ENCODE data around the gene PIGQ.

The PIGQ gene

DNA sequence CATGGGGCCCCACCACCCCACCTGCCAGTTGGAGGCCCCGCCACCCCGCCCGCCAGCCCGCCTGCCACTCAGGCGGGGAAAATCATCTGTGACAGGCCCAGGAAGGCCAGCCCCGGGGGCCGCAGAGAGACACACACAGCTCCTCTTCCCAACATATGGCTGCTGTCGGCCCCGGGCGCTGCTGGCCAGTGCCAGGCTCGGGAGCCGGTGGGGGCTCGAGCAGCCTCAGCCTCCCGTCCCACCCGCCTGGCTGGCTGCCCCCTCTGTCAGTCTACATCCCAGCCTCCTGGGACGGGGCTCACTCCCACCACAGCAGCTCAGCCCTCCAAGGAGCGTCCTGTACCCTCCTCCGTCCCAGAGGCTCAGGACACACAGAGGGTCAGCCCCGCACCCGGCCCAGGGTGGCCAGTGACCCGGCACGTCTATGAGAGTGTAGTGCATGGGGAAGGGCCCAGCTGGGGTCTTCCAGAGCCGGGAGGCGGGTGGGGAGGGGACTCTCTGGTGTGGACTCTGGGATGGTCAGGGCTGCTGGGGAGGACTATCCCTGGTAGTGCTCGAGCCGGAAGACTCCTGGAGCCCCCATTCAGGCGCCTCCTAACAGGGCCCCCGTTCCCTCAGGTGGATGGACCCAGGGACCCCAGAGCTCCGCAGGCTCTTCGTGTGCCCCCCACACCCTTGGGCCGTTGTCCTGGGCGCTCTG lies 13.1 kb upstream of the PIGQ start:
- H3K4me1 ChIP-seq (ENCODE audit: control insufficient read depth in 2 of 2, insufficient read depth in 2 of 2, low read length in 2 of 2), result peaks cover 0 to 5% of the 10 kb centered on the region in 2 donors
- no peak overlapping the region for H3K4me3 ChIP-seq (ENCODE audit: low read length in 2 of 2)
- peaks cover 11 to 31% of the 10 kb centered on the region in 2 donors for H3K27me3 ChIP-seq (ENCODE audit: control insufficient read depth in 2 of 2, insufficient read depth in 2 of 2, low read length in 2 of 2)
- H3K9me3 ChIP-seq (ENCODE audit: control insufficient read depth in 2 of 2, low read length in 2 of 2), result no peaks in the 10 kb centered on the region
- no peaks in the 10 kb centered on the region for H3K36me3 ChIP-seq (ENCODE audit: control insufficient read depth in 2 of 2, insufficient read depth in 2 of 2, low read length in 2 of 2)
- no peak overlapping the region for H3K9ac ChIP-seq (ENCODE audit: low read depth in 1 of 2, low read length in 2 of 2)
- no peak overlapping the region for H3K27ac ChIP-seq (ENCODE audit: low read depth in 2 of 2, low read length in 2 of 2)

DNA sequence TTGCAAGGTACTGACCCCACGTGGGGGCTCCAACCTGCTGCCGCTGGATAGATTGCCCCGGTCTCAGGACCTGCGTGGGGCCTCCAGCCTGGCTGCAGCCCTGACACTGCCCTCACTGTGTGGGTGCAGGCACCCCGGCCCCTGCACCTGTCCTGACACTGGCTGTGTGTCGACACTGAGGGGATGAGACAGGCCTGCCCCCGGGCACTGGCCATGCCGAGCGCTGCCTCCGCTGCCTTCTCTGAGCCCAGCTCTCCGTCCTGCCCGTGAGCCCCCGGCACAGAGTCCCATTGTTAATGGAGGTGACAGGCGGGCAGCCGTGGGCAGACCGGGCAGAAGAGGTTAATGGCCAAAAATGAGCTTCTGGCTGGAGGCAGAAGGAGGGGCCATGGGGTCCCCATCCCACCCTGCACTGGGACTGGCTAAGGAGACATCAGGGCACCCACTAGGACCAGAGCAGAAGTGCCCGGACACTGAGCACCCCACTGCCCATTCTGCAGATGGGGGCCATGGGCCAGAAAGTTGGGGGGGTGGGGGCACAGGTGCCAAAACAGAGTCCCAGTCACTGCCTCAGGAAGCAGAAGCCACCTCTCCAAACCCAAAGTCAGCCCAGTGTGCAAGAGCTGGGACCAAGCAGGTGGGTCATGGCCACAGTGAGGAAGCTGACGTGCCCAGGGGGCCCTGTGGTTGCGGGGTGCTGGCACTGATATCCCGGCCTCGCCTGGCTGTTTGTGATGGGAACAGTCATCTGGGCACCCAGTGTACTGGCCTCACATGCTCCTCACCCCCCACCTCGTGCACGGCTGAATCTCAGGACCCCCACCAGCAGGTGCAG lies 12.1 kb upstream of the PIGQ start:
- H3K9ac ChIP-seq (ENCODE audit: low read depth in 1 of 2, low read length in 2 of 2), result no peak overlapping the region
- no peaks in the 10 kb centered on the region for H3K36me3 ChIP-seq (ENCODE audit: control insufficient read depth in 2 of 2, insufficient read depth in 2 of 2, low read length in 2 of 2)
- H3K4me1 ChIP-seq (ENCODE audit: control insufficient read depth in 2 of 2, insufficient read depth in 2 of 2, low read length in 2 of 2), result peaks cover 0 to 5% of the 10 kb centered on the region in 2 donors
- H3K9me3 ChIP-seq (ENCODE audit: control insufficient read depth in 2 of 2, low read length in 2 of 2), result no peaks in the 10 kb centered on the region
- peaks cover 21 to 41% of the 10 kb centered on the region in 2 donors for H3K27me3 ChIP-seq (ENCODE audit: control insufficient read depth in 2 of 2, insufficient read depth in 2 of 2, low read length in 2 of 2)
- no peak overlapping the region for H3K4me3 ChIP-seq (ENCODE audit: low read length in 2 of 2)
- H3K27ac ChIP-seq (ENCODE audit: low read depth in 2 of 2, low read length in 2 of 2), result no peak overlapping the region

DNA sequence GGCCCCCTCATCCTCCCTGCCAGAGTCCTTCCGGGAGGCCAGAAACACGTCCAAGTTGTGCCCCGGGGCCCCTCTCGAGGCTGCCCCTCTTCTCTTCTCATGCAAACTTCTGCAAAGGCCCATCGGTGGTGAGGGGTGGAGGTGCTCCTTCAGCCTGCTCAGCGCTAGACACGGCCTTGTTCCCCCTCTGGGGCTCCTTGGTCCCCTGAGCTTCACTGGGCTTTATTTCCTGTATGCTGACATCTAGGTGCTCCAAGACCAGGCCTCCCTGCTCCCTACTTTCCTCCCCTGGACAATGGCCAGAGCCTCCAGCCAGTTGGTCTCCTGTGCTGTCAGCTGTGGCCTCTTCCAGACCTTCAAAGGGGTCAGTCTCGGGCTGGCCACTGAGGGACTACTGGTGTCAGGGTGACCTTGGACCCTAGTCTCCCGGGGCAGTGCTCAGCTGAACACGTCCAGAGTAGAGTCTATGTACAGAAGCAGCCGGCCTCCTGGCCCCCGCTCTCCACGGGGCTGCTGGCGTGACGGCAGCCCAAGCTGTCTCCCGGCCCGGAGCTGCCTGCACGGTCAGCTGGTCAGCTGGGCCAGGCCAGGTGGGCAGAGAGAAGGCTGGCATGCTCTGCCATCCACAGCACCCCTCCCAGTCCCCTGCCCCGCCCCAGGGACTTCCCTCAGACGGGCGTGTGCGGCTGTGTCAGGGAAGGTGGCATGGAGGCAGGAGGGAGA lies 11.3 kb upstream of the PIGQ start:
- Histone ChIP-seq H3K9me3 (ENCODE audit: control insufficient read depth in 2 of 2, low read length in 2 of 2) (no peaks in the 10 kb centered on the region), H3K4me1 (ENCODE audit: control insufficient read depth in 2 of 2, insufficient read depth in 2 of 2, low read length in 2 of 2) (peaks cover 0 to 5% of the 10 kb centered on the region in 2 donors), H3K27ac (ENCODE audit: low read depth in 2 of 2, low read length in 2 of 2) (no peak overlapping the region), H3K27me3 (ENCODE audit: control insufficient read depth in 2 of 2, insufficient read depth in 2 of 2, low read length in 2 of 2) (peaks cover 21 to 43% of the 10 kb centered on the region in 2 donors), H3K4me3 (ENCODE audit: low read length in 2 of 2) (no peak overlapping the region), H3K36me3 (ENCODE audit: control insufficient read depth in 2 of 2, insufficient read depth in 2 of 2, low read length in 2 of 2) (no peaks in the 10 kb centered on the region), H3K9ac (ENCODE audit: low read depth in 1 of 2, low read length in 2 of 2) (no peak overlapping the region)

DNA sequence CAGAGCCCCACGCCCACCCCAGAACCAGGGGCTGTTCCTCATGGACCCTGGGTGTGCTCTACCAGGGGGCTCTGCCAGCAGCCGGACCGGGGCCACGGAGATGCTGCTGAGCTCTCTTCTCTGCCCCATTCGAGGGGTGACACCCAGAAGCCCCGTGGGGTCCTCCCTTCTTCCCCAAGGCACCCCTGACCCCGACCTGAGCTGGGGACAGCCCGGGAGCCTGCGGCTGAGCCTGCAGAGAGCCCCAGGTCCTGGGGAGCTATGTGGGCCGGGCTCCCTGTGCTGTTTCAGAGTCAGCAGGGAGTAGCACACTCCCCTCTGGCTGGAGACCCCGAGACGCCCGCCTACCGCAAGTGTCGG lies 10.8 kb upstream of the PIGQ start:
- H3K9me3 ChIP-seq (ENCODE audit: control insufficient read depth in 2 of 2, low read length in 2 of 2), result no peaks in the 10 kb centered on the region
- H3K27ac ChIP-seq (ENCODE audit: low read depth in 2 of 2, low read length in 2 of 2), result no peak overlapping the region
- H3K4me1 ChIP-seq (ENCODE audit: control insufficient read depth in 2 of 2, insufficient read depth in 2 of 2, low read length in 2 of 2), result peaks cover 0 to 5% of the 10 kb centered on the region in 2 donors
- no peak overlapping the region for H3K9ac ChIP-seq (ENCODE audit: low read depth in 1 of 2, low read length in 2 of 2)
- peaks cover 21 to 43% of the 10 kb centered on the region in 2 donors for H3K27me3 ChIP-seq (ENCODE audit: control insufficient read depth in 2 of 2, insufficient read depth in 2 of 2, low read length in 2 of 2)
- H3K36me3 ChIP-seq (ENCODE audit: control insufficient read depth in 2 of 2, insufficient read depth in 2 of 2, low read length in 2 of 2), result no peaks in the 10 kb centered on the region
- no peak overlapping the region for H3K4me3 ChIP-seq (ENCODE audit: low read length in 2 of 2)

DNA sequence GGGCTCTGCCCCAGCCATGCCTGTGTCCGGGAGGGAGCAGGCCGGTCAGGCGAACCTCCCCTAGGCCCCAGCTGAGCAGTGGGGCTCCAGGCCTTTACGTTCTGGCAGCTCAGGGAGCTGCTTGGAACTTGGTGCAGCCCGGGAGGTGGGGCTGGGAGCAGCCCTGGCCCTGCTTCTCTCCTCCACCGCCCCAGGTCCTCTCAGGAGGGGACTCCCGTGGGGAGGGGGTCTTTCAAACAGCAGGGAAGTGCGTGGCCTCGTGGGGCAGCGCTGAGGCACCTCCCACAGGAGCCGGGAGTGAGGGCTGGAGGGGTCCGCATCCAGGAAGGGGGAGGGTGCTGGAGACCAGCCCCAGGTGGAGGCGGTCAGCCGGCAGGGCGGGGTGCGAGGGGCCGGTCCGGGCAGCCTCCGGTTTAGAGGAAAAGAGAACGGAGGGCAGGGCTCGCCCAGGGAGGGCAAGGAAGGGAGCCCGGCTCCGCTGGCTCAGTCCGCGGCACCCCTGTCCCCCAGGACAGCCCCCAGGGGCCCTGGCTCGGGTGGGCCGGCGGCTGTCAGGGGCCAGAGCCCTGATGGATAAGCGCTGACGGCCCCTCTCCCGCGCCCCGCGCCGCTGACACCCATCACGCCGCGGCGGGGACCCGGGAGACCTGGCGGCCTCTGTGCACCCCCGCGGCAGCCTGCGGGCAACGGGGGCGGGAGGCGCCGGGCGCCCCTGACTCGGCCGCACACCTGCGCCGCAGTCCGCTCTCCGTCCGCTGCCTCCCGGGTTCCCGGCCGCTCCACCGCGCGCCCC lies 10.2 kb upstream of the PIGQ start:
- no peaks in the 10 kb centered on the region for H3K36me3 ChIP-seq (ENCODE audit: control insufficient read depth in 2 of 2, insufficient read depth in 2 of 2, low read length in 2 of 2)
- H3K9ac ChIP-seq (ENCODE audit: low read depth in 1 of 2, low read length in 2 of 2), result no peak overlapping the region
- peaks cover 0 to 5% of the 10 kb centered on the region in 2 donors for H3K4me1 ChIP-seq (ENCODE audit: control insufficient read depth in 2 of 2, insufficient read depth in 2 of 2, low read length in 2 of 2)
- no peaks in the 10 kb centered on the region for H3K9me3 ChIP-seq (ENCODE audit: control insufficient read depth in 2 of 2, low read length in 2 of 2)
- H3K27me3 ChIP-seq (ENCODE audit: control insufficient read depth in 2 of 2, insufficient read depth in 2 of 2, low read length in 2 of 2), result peaks cover 21 to 43% of the 10 kb centered on the region in 2 donors
- H3K27ac ChIP-seq (ENCODE audit: low read depth in 2 of 2, low read length in 2 of 2), result no peak overlapping the region
- no peak overlapping the region for H3K4me3 ChIP-seq (ENCODE audit: low read length in 2 of 2)

DNA sequence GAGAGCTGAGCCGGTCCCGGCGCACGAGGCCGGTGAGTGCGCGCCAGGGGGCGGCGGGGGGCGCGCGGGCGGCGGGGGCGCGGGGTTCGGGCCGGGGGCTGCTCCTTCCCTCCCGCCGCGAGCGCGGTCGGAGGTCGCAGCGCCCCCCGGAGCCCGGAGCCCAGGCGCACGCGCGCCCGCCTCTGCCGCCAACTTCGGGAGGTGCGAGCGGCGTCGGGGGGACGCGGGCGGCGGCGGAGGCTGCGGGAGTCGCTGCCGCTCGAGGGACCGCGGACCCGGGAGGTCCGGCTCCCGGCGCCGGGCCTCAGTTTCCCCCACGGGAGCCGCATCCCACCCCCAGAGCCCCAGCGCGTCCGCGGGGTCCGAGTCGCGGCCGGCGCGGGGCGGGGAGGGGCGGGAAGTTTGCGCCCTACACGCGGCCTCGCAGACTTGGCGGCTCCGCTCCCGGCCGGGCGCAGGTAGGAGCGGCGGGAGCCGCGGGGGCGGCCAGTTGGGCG lies 9.5 kb upstream of the PIGQ start, which contains the start of gene PRR35:
Gene PRR35, plus strand, starts transcription at position 191 of the 497 bp plus-strand sequence. CDS start 2,901 bp downstream, outside the sequence.
- no peaks in the 10 kb centered on the region for H3K36me3 ChIP-seq (ENCODE audit: control insufficient read depth in 2 of 2, insufficient read depth in 2 of 2, low read length in 2 of 2)
- no peak within 1 kb of the TSS for H3K9ac ChIP-seq (ENCODE audit: low read depth in 1 of 2, low read length in 2 of 2)
- H3K27me3 ChIP-seq (ENCODE audit: control insufficient read depth in 2 of 2, insufficient read depth in 2 of 2, low read length in 2 of 2), result peaks cover 21 to 43% of the 10 kb centered on the region in 2 donors
- peaks cover 0 to 2% of the 10 kb centered on the region in 2 donors for H3K4me1 ChIP-seq (ENCODE audit: control insufficient read depth in 2 of 2, insufficient read depth in 2 of 2, low read length in 2 of 2)
- no peaks in the 10 kb centered on the region for H3K9me3 ChIP-seq (ENCODE audit: control insufficient read depth in 2 of 2, low read length in 2 of 2)
- no peak within 1 kb of the TSS for H3K4me3 ChIP-seq (ENCODE audit: low read length in 2 of 2)
- no peak within 1 kb of the TSS for H3K27ac ChIP-seq (ENCODE audit: low read depth in 2 of 2, low read length in 2 of 2)

DNA sequence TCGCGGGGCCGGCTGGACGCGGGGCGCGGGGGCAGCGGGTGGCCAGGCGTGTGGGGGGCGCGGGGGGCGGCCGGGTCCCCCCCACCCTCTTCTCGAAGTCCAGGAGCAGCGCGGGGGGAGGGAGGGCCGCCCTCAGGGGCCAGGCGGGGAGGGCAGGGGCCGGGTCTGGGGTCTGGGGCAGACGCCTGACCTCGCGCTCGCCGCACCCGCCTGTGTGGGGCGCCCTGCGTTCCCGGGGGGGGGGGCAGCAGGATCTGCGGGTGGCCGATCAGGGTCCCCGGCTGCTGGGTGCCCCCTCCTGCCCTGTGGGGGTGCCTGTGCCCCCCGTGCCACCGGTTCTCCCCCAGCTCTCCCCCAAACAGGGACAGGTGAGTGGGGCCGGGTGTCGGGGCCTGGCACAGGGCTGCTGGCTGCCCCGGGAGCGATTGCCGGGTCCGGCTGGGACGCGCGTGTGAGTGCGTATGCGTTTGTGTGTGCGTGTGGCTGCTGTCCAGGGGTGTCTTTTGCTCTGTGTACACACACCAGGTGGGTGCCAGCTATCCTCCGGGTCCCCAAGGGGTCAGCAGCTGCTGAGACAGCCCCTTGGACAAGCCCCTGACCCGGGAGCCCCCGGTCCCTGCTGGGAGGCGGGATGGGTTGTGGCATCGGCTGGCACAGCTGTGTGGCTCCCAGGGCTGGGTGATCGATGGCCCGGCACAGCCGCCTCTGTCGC lies 8.9 kb upstream of the PIGQ start:
- peaks cover 0 to 2% of the 10 kb centered on the region in 2 donors for H3K4me1 ChIP-seq (ENCODE audit: control insufficient read depth in 2 of 2, insufficient read depth in 2 of 2, low read length in 2 of 2)
- H3K4me3 ChIP-seq (ENCODE audit: low read length in 2 of 2), result no peak overlapping the region
- no peaks in the 10 kb centered on the region for H3K9me3 ChIP-seq (ENCODE audit: control insufficient read depth in 2 of 2, low read length in 2 of 2)
- no peak overlapping the region for H3K27ac ChIP-seq (ENCODE audit: low read depth in 2 of 2, low read length in 2 of 2)
- peaks cover 21 to 43% of the 10 kb centered on the region in 2 donors for H3K27me3 ChIP-seq (ENCODE audit: control insufficient read depth in 2 of 2, insufficient read depth in 2 of 2, low read length in 2 of 2)
- no peak overlapping the region for H3K9ac ChIP-seq (ENCODE audit: low read depth in 1 of 2, low read length in 2 of 2)
- no peaks in the 10 kb centered on the region for H3K36me3 ChIP-seq (ENCODE audit: control insufficient read depth in 2 of 2, insufficient read depth in 2 of 2, low read length in 2 of 2)

DNA sequence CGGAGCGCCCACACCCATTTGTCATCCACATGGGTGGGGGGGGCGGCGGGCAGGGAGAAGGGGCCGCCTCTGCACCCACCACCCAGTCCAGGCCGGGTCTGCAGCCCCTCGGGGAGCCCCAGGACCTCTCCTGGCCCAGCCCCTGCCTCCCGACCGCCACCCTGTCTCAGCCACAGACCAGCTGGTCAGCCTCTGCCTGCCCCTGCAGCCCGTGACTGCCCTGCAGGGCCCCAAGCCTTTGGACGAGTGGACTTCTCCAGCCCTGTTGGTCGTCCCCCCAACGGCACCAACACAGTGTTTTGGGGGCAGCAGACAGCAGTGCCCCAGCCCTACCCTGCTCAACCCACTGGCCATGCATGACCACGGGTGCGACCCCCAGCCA lies 8.4 kb upstream of the PIGQ start:
- H3K36me3 ChIP-seq (ENCODE audit: control insufficient read depth in 2 of 2, insufficient read depth in 2 of 2, low read length in 2 of 2), result no peaks in the 10 kb centered on the region
- no peaks in the 10 kb centered on the region for H3K9me3 ChIP-seq (ENCODE audit: control insufficient read depth in 2 of 2, low read length in 2 of 2)
- no peak overlapping the region for H3K9ac ChIP-seq (ENCODE audit: low read depth in 1 of 2, low read length in 2 of 2)
- H3K4me3 ChIP-seq (ENCODE audit: low read length in 2 of 2), result no peak overlapping the region
- no peak overlapping the region for H3K27ac ChIP-seq (ENCODE audit: low read depth in 2 of 2, low read length in 2 of 2)
- H3K4me1 ChIP-seq (ENCODE audit: control insufficient read depth in 2 of 2, insufficient read depth in 2 of 2, low read length in 2 of 2), result peaks cover 4 to 5% of the 10 kb centered on the region in 2 donors
- H3K27me3 ChIP-seq (ENCODE audit: control insufficient read depth in 2 of 2, insufficient read depth in 2 of 2, low read length in 2 of 2), result peaks cover 21 to 43% of the 10 kb centered on the region in 2 donors
